Right lung (tissue), 10 donors: ENCODE measurements around the gene ALG8. TPM values are rescaled to one million over a fixed set of nuclear protein-coding genes. Genes with fewer than 3 reads are reported as not detected.
"Not testable (repeated sequence)": the region's sequence is repeated elsewhere in the genome, so short reads cannot be mapped to it uniquely, and the experiment has no call there.

Experiments used
- DNase-seq, 2 donors: peaks; one replicate each; pipeline ENCODE4 v3.0.0-alpha.2; 2013
- long read RNA-seq, 8 donors: transcript quantifications; one replicate each; lab custom pipeline, GENCODE V29; 2026
- polyA plus RNA-seq, 5 donors: library from polyadenylated mRNA; unstranded; fragments of 120-200 nt; gene quantifications; one replicate each; pipeline versions ENCODE4 v1.2.1 to v1.2.3, GENCODE V29; 2013; ENCODE audit warnings: inconsistent platforms in 1 of 5, low replicate concordance in 1 of 5; ENCODE audit not compliant: insufficient read length in 5 of 5, insufficient read depth in 1 of 5

ALG8 gene
- polyA plus RNA-seq: 10 to 100 TPM; 47.1 to 60.8 (median 57.1) TPM
- long read RNA-seq, donor 1, transcript ALG8-202 (14 exons, 1,677 nt): major isoform, 5 of 10 reads
- long read RNA-seq, donor 1, partial matches to known transcripts: 0 of 10 reads
- long read RNA-seq, donor 1, other reads (novel, unspliced or antisense): 0 of 10 reads
- long read RNA-seq, donor 2, partial matches to known transcripts: 0 of 5 reads
- long read RNA-seq, donor 2, other reads (novel, unspliced or antisense): 0 of 5 reads
- long read RNA-seq, donor 3, partial matches to known transcripts: 0 of 5 reads
- long read RNA-seq, donor 3, other reads (novel, unspliced or antisense): 0 of 5 reads
- long read RNA-seq, donor 4, partial matches to known transcripts: 0 of 5 reads
- long read RNA-seq, donor 4, other reads (novel, unspliced or antisense): 0 of 5 reads
- long read RNA-seq, donor 5, transcript ALG8-201 (13 exons, 1,675 nt): major isoform, 6 of 16 reads
- long read RNA-seq, donor 5, partial matches to known transcripts: 6 of 16 reads
- long read RNA-seq, donor 5, other reads (novel, unspliced or antisense): 0 of 16 reads
- long read RNA-seq, donor 6, transcript ALG8-201 (13 exons, 1,675 nt): major isoform, 9 of 11 reads
- long read RNA-seq, donor 6, partial matches to known transcripts: 0 of 11 reads
- long read RNA-seq, donor 6, other reads (novel, unspliced or antisense): 0 of 11 reads
- long read RNA-seq, donor 7, transcript ALG8-201 (13 exons, 1,675 nt): major isoform, 7 of 9 reads
- long read RNA-seq, donor 7, partial matches to known transcripts: 0 of 9 reads
- long read RNA-seq, donor 7, other reads (novel, unspliced or antisense): 0 of 9 reads
- long read RNA-seq, donor 8, partial matches to known transcripts: 0 of 3 reads
- long read RNA-seq, donor 8, other reads (novel, unspliced or antisense): 0 of 3 reads

- peak; percentile 92 to 95 for DNase-seq
Measured at GRCh38 chr11:78139422-78140391, at the start of gene ALG8. TSS of gene ALG8 (minus strand) at chr11:78139626. CDS start at chr11:78139588, 38 bp downstream.

DNA sequence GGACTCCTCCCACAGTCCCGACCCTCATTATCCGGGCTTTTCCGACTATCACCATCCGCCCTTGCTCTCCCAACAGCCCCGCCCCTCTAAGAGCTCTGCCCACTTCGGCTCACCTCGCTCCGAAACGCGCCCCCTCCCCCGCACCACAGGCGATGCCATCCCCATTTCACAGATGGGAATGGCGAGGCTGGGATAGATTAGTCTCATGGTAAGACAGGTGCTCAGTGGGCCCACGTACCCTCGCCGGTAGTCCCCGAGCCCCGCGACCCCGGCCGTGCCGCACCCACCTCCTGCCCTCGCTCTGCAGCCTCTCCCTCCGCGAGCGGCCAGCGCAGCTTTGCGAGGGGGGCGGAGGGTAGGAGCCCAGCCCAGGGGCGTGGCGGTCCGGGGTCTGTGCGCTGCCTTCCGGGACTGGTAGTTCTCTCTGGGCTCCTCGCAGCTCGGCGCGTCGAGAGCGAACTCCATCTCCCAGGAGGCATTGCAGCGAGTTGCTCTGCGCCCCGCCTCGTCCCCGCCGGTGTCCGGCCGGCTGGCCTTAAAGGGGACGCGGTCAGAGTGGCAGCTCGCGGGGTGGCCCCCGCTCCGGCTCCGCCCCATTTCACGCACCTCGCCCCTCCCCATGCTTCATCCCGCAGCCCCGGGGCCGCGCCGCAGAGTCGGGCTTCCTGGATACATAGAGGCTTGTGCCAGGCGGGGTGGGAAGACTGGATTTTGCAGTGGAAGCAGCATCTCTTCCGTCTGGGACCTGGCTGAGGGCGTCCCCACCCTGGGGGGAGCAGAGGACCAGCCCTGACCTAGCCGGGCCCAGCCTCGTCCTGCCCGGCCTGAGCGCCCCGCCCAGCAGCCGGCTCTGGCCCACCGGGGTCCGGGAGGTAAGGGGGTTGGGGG, 49.1 kb upstream of the ALG8 start, which contains the start of the genes KCTD21 and USP35:
KCTD21 (minus strand) TSS at position 341 of the 888 bp plus-strand sequence. CDS start 14,072 bp downstream, outside the sequence.
USP35 (plus strand) TSS at position 634 of the 888 bp plus-strand sequence. CDS start 7,327 bp downstream, outside the sequence.
- peak; percentile 94 to 95 for DNase-seq

GRCh38 chr11:78187366-78188285, 48.2 kb upstream of the ALG8 start:
- no peak for DNase-seq

GRCh38 chr11:78181185-78181584, 41.8 kb upstream of the ALG8 start:
- no peak for DNase-seq

GRCh38 chr11:78180751-78181150, 41.3 kb upstream of the ALG8 start:
- DNase-seq: no peak

DNA sequence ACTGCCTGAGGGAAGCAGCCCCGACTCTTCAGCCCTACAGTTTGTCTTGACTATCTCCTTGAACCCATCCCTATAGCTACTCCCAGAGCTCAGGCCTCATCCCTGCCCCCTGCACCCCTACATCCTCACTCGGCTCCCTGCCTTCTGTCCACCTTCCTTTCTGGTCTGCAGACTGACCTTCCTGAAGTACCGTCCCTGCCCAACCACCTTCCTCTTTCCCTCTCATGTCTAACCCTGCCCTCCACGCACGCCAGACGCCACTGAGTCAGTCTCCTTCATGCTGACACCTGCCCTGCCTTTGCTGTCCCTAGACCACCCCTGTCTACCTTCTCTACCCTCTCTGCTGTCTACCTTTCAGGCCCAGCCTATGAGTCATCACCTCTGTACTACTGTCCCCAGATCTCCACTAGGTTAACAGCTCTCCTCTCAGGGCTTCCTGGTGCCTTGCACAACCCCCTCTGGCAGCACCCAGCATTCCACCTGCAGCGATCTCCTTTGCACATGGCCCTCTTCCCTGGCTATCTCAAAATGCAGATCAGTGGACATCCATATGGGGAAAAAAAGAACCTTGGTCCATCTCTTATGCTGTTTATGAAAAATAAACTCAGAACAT, 40.1 kb upstream of the ALG8 start:
- no peak for DNase-seq

DNA sequence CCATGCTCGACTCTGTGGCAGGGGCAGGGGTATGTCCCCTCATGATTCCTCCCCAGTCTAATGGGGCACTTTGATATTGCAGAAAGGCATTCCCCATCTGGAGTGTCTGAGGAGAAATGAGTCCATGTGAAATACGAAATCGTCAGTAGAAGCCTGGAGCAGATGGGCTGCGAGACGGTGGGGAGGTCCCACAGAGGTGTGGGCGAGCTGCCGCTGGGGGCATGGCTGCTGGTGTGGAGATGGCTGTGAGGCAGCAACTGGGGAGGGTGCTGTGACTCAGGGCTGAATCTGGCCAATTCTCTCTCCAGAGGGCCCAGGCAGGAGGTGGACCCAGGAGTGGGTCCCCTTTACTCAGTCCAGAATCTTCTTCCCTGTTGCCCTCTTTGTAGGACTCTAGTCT, 37.8 kb upstream of the ALG8 start:
- no peak for DNase-seq

GRCh38 chr11:78176605-78177141, 37.2 kb upstream of the ALG8 start:
- no peak for DNase-seq

DNA sequence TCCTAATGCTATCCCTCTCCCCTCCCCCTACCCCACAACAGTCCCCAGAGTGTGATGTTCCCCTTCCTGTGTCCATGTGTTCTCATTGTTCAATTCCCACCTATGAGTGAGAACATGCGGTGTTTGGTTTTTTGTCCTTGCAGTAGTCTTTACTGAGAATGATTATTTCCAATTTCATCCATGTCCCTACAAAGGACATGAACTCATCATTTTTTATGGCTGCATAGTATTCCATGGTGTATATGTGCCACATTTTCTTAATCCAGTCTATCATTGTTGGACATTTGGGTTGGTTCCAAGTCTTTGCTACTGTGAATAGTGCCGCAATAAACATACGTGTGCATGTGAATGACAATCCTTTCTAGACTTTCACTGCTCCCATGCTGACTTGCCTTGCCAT, 36.4 kb upstream of the ALG8 start:
- DNase-seq: not testable (repeated sequence)

GRCh38 chr11:78171951-78172350, 32.5 kb upstream of the ALG8 start:
- DNase-seq: no peak

DNA sequence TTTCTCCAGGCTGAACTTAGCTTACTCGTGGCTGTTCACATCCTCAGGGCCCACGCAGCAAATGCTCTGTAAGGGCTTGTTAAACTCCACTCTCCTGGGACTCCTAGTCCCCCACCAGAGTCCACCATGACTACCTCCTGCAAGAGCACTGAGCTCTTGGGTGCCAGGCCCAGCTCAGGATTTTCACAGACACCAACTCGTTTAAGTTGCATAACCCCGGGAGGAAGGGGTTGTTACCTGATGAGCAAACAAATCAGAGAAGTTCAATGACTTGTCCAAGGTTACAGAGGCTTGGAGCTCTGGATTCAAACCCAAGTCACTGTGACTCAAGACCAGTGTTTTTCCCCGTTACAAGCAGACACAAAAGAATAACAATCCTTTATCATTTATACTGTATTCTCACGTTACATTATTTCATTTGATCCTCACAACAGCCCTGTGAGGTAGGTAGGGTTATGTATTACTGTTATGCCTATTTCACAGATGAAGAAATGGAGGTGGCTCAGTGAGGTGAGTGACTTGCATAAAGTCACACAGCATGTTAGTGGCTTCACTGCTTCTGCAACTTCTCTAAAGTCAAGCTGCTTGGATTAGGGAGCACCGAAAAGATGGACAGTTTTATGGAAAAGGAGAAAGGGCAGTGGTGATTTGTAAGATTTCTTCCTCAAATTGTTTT, 31.6 kb upstream of the ALG8 start:
- DNase-seq: no peak

- no peak for DNase-seq
Measured at GRCh38 chr11:78170413-78170812, 31.0 kb upstream of the ALG8 start.

DNA sequence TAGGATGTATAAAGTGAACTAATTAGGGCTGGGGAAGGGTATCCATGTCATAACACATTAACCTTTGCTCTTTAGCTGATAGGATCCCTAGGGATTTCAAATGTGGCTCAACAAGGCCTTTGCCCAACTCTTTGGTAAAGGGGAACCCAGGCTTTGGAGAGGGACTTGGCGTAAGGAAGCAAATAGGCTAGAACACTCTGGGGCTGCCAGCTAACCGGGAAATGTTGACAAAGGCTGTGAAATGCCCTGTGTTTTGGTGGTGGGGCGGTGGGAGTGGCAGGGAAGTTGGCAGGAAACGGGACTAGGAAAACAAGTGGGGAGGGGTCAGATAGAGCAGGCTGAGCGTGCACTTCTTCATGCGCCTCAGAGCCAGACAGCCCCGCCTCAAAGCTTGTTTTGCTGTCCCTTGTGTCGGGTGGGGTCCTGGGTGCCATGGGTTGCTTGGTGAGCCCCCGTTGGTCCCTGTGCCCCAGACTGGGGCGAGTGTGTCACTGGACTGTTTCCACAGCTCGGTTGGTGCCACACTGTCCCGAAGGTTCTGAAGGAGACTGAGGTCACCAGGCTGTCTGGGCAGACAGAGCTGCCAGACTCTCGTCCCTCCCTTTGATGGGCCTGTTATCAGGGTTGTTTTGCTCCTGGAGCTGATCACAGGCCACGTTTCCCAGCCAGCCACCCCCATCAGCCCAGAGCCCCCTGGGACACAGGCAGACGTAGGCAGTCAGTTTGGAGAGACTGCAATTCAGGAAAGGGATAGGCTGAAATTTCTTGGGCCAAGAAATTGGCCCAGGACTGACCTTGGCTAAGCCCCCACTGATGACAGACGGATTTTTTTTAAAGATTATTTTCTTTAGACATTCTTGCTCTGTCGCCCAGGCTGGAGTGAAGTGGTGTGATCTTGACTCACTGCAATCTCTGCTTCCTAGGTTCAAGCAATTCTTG, 29.4 kb upstream of the ALG8 start:
- peak; percentile 61 to 74 for DNase-seq

- DNase-seq: no peak
Measured at GRCh38 chr11:78166855-78167469, 27.5 kb upstream of the ALG8 start.

- no peak for DNase-seq
Measured at GRCh38 chr11:78164471-78164870, 25.0 kb upstream of the ALG8 start.

GRCh38 chr11:78163828-78164227, 24.4 kb upstream of the ALG8 start:
- no peak for DNase-seq
